Right cardiac atrium (tissue), 5 donors: ENCODE measurements around the gene FASTKD3. TPM values are rescaled to one million over a fixed set of nuclear protein-coding genes. Genes with fewer than 3 reads are reported as not detected.

Experiments used
- ATAC-seq, 2 donors: fragments of 200-7000 bp; cut with Tn5 transposase; one replicate each; pipeline versions ENCODE4 v1.8.0 to v1.9.1; 2020; ENCODE audit warnings: moderate library complexity in 2 of 2, mild to moderate bottlenecking in 1 of 2
- DNase-seq, 3 donors: peaks; one replicate each; pipeline ENCODE4 v3.0.0-alpha.2; 2020
- H3K27ac ChIP-seq: one replicate; pipeline ENCODE4 v1.5.1; 2013; ENCODE audit warnings: mild to moderate bottlenecking, low read length, control low read depth, moderate library complexity
- H3K27me3 ChIP-seq: one replicate; pipeline ENCODE4 v1.6.1; 2013; ENCODE audit not compliant: control insufficient read depth, insufficient read depth
- H3K4me1 ChIP-seq: one replicate; pipeline ENCODE4 v1.6.1; 2013; ENCODE audit warnings: low read length; ENCODE audit not compliant: control insufficient read depth, insufficient read depth
- H3K4me3 ChIP-seq: one replicate; pipeline ENCODE4 v1.5.1; 2013; ENCODE audit warnings: low read length, control low read depth
- H3K9me3 ChIP-seq: one replicate; pipeline ENCODE4 v1.6.1; 2013; ENCODE audit warnings: low read length; ENCODE audit not compliant: control insufficient read depth
- WGBS: extraction: QIAGEN DNeasy Blood & Tissue Kit; methylation state at CpG from one replicate; pipeline ENCODE4 v1.1.7; 2013; 5-methylcytosine and 5-hydroxymethylcytosine counted together
- intact Hi-C, 4 donors: fragments of 100-400 bp; cut with DNase I; formaldehyde crosslinking; loops; one replicate each; pipeline versions ENCODE4 v1.11.0 to v1.14.0; 2022 to 2023
- polyA plus RNA-seq: library from polyadenylated mRNA; stranded (reverse); fragments of 200-250 nt; gene quantifications from one replicate; pipeline ENCODE4 v1.2.3, GENCODE V29; 2013
- total RNA-seq, 4 donors: library from RNA; stranded (reverse); fragmentation: NEBNext Ultra II Directional; extraction: Animal tissue kit (Norgen Biotek cat#: 25700); gene quantifications; one replicate each; pipeline ENCODE4 v1.2.1, GENCODE V29; 2021
- donor health status: healthy with polysubstance abuse.
- donor health status: DM: no; HTN: yes; CAD: no.
- donor health status: DM: no; HTN: no; CAD: no.
- donor health status: DM: no; HTN: yes; CAD: no; lungs with severe emphysema.
- donor health status: DM: yes; HTN: yes; CAD: no.

FASTKD3 gene
- total and polyA plus RNA-seq, 5 donors: 3.5 to 6.2 (median 4.9) TPM

GRCh38 chr5:7848296-7848695 lies 20.5 kb downstream of the FASTKD3 start:
- DNase-seq (no peak), ATAC-seq (no peak)
- H3K27ac ChIP-seq: no peak overlapping the region
- WGBS: 56% methylated on average over 2 of the region's 2 CpGs
- no peaks in the 10 kb centered on the region for H3K9me3 ChIP-seq
- no peak overlapping the region for H3K4me3 ChIP-seq
- intact Hi-C loops: no loop called here
- H3K4me1 ChIP-seq: peaks cover 2% of the 10 kb centered on the region
- H3K27me3 ChIP-seq: no peaks in the 10 kb centered on the region

- intact Hi-C loops: no loop called here
Observed at GRCh38 chr5:7846327-7846726, 22.5 kb downstream of the FASTKD3 start.

GRCh38 chr5:7845557-7845956 lies 23.3 kb downstream of the FASTKD3 start:
- H3K27me3 ChIP-seq: no peaks in the 10 kb centered on the region
- intact Hi-C loops: no loop called here
- H3K27ac ChIP-seq: no peak overlapping the region
- ATAC-seq (no peak), DNase-seq (no peak)
- 79% methylated on average over 7 of the region's 7 CpGs for WGBS
- no peaks in the 10 kb centered on the region for H3K4me1 ChIP-seq
- H3K4me3 ChIP-seq: no peak overlapping the region
- no peaks in the 10 kb centered on the region for H3K9me3 ChIP-seq

More at GRCh38 chr5:7846327-7846726, 22.5 kb downstream of the FASTKD3 start:
- Histone ChIP-seq H3K27ac (no peak overlapping the region), H3K9me3 (no peaks in the 10 kb centered on the region), H3K4me3 (no peak overlapping the region), H3K4me1 (no peaks in the 10 kb centered on the region), H3K27me3 (no peaks in the 10 kb centered on the region)
- no peak for ATAC-seq
- WGBS: 86% methylated on average over 5 of the region's 5 CpGs
- DNase-seq: no peak

GRCh38 chr5:7844901-7845300 lies 23.9 kb downstream of the FASTKD3 start:
- H3K27me3 ChIP-seq: no peaks in the 10 kb centered on the region
- H3K27ac ChIP-seq: no peak overlapping the region
- intact Hi-C loops: no loop called here
- no peaks in the 10 kb centered on the region for H3K4me1 ChIP-seq
- H3K9me3 ChIP-seq: no peaks in the 10 kb centered on the region
- DNase-seq (no peak), ATAC-seq (no peak)
- no peak overlapping the region for H3K4me3 ChIP-seq

GRCh38 chr5:7842531-7842930 lies 26.3 kb downstream of the FASTKD3 start:
- no peaks in the 10 kb centered on the region for H3K27me3 ChIP-seq
- intact Hi-C loops: no loop called here
- 72% methylated on average over 2 of the region's 2 CpGs for WGBS

GRCh38 chr5:7837403-7837802 lies 31.4 kb downstream of the FASTKD3 start:
- Histone ChIP-seq H3K27ac (no peak overlapping the region), H3K4me1 (no peaks in the 10 kb centered on the region), H3K27me3 (no peaks in the 10 kb centered on the region), H3K9me3 (no peaks in the 10 kb centered on the region), H3K4me3 (no peak overlapping the region)
- no peak for DNase-seq
- ATAC-seq: no peak
- intact Hi-C loops: no loop called here
- WGBS: 36% methylated on average over 3 of the region's 3 CpGs

More at GRCh38 chr5:7842531-7842930, 26.3 kb downstream of the FASTKD3 start:
- ATAC-seq (no peak), DNase-seq (no peak)
- Histone ChIP-seq H3K4me3 (no peak overlapping the region), H3K9me3 (no peaks in the 10 kb centered on the region), H3K4me1 (no peaks in the 10 kb centered on the region), H3K27ac (no peak overlapping the region)

- H3K4me3 ChIP-seq: no peak overlapping the region
- H3K27ac ChIP-seq: no peak overlapping the region
- 82% methylated on average over 4 of the region's 4 CpGs for WGBS
- no peaks in the 10 kb centered on the region for H3K9me3 ChIP-seq
- intact Hi-C loops: no loop called here
- H3K27me3 ChIP-seq: no peaks in the 10 kb centered on the region
- no peak for DNase-seq
- H3K4me1 ChIP-seq: no peaks in the 10 kb centered on the region
- no peak for ATAC-seq
Observed at GRCh38 chr5:7834982-7835381, 33.8 kb downstream of the FASTKD3 start.

GRCh38 chr5:7828269-7828668 lies 40.6 kb downstream of the FASTKD3 start:
- H3K4me3 ChIP-seq: no peak overlapping the region
- DNase-seq (peak; percentile 34 to 69 (median 65)), ATAC-seq (peak; percentile 82 to 87)
- H3K27ac ChIP-seq: no peak overlapping the region
- no peaks in the 10 kb centered on the region for H3K27me3 ChIP-seq
- 53% methylated on average over 10 of the region's 10 CpGs for whole genome bisulfite sequencing
- no peaks in the 10 kb centered on the region for H3K9me3 ChIP-seq
- no peaks in the 10 kb centered on the region for H3K4me1 ChIP-seq
- intact Hi-C loops: no loop called here

- Histone ChIP-seq H3K4me3 (no peak overlapping the region), H3K27ac (no peak overlapping the region), H3K4me1 (no peaks in the 10 kb centered on the region), H3K27me3 (no peaks in the 10 kb centered on the region), H3K9me3 (no peaks in the 10 kb centered on the region)
- ATAC-seq: peak; percentile 28 to 62
- intact Hi-C loops: no loop called here
- WGBS: 54% methylated on average over 6 of the region's 6 CpGs
- DNase-seq: no peak
Observed at GRCh38 chr5:7827610-7828009, 41.2 kb downstream of the FASTKD3 start.

GRCh38 chr5:7825630-7826029 lies 43.2 kb downstream of the FASTKD3 start:
- Histone ChIP-seq H3K4me1 (no peaks in the 10 kb centered on the region), H3K9me3 (peaks cover 2% of the 10 kb centered on the region), H3K4me3 (no peak overlapping the region), H3K27me3 (no peaks in the 10 kb centered on the region), H3K27ac (no peak overlapping the region)
- DNase-seq (peak in 1 of 3 donors; percentile 37), ATAC-seq (no peak)
- 87% methylated on average over 11 of the region's 11 CpGs for WGBS
- intact Hi-C loops: no loop called here

GRCh38 chr5:7824995-7825394 lies 43.8 kb downstream of the FASTKD3 start:
- intact Hi-C loops: no loop called here
- DNase-seq (no peak), ATAC-seq (no peak)
- 94% methylated on average over 18 of the region's 18 CpGs for WGBS
- peaks cover 2% of the 10 kb centered on the region for H3K9me3 ChIP-seq
- H3K4me1 ChIP-seq: no peaks in the 10 kb centered on the region
- H3K27me3 ChIP-seq: no peaks in the 10 kb centered on the region
- H3K27ac ChIP-seq: no peak overlapping the region
- H3K4me3 ChIP-seq: no peak overlapping the region

- H3K27me3 ChIP-seq: no peaks in the 10 kb centered on the region
- intact Hi-C loops: no loop called here
- peaks cover 2% of the 10 kb centered on the region for H3K9me3 ChIP-seq
- DNase-seq (no peak), ATAC-seq (no peak)
- H3K4me1 ChIP-seq: no peaks in the 10 kb centered on the region
- 80% methylated on average over 8 of the region's 8 CpGs for WGBS
- H3K27ac ChIP-seq: no peak overlapping the region
- no peak overlapping the region for H3K4me3 ChIP-seq
Observed at GRCh38 chr5:7823594-7823993, 45.2 kb downstream of the FASTKD3 start.
